Astrocyte (in vitro differentiated cells and primary cell): ENCODE data around the gene C11orf71. TPM values are rescaled to one million over a fixed set of nuclear protein-coding genes. Genes with fewer than 3 reads are reported as not detected.

Experiments
- DNase-seq: peaks from one replicate; pipeline ENCODE4 v3.0.0-alpha.2; 2010; ENCODE audit warnings: low read depth
- FAIRE-seq: peaks from 2 replicates; lab custom pipeline; 2011; peaks lifted over from hg19 to GRCh38; lab: Jason Lieb, UNC
- H2AFZ ChIP-seq: 2 replicates; pipeline ENCODE4 v1.6.0; 2012; ENCODE audit warnings: low read depth, low read length, inconsistent platforms
- H3K27ac ChIP-seq: 2 replicates; pipeline ENCODE4 v1.5.1; 2011; ENCODE audit warnings: low read depth, low read length, inconsistent platforms
- H3K27me3 ChIP-seq: 2 replicates; pipeline ENCODE4 v1.6.0; 2011; ENCODE audit warnings: low read length, inconsistent platforms; ENCODE audit not compliant: insufficient read depth
- H3K36me3 ChIP-seq: 2 replicates; pipeline ENCODE4 v1.5.1; 2011; ENCODE audit warnings: low read length, inconsistent platforms; ENCODE audit not compliant: insufficient read depth
- H3K4me1 ChIP-seq: 2 replicates; pipeline ENCODE4 v1.5.1; 2011; ENCODE audit warnings: low read length, inconsistent platforms; ENCODE audit not compliant: insufficient read depth
- H3K4me2 ChIP-seq: 2 replicates; pipeline ENCODE4 v1.6.0; 2012; ENCODE audit warnings: low read length, inconsistent platforms
- H3K4me3 ChIP-seq: 2 replicates; pipeline ENCODE4 v1.5.1; 2011; ENCODE audit warnings: low read depth, mild to moderate bottlenecking, low read length, inconsistent platforms; ENCODE audit not compliant: insufficient read depth
- H3K79me2 ChIP-seq: 2 replicates; pipeline ENCODE4 v1.6.0; 2012; ENCODE audit warnings: mild to moderate bottlenecking, low read length, inconsistent platforms; ENCODE audit not compliant: insufficient read depth
- H3K9ac ChIP-seq: 2 replicates; pipeline ENCODE4 v1.6.0; 2012; ENCODE audit warnings: mild to moderate bottlenecking, low read length, inconsistent platforms
- H3K9me3 ChIP-seq: 2 replicates; pipeline ENCODE4 v1.5.1; 2012; ENCODE audit warnings: low read depth, mild to moderate bottlenecking, low read length, inconsistent platforms; ENCODE audit not compliant: insufficient read depth
- H4K20me1 ChIP-seq: 2 replicates; pipeline ENCODE4 v1.6.0; 2012; ENCODE audit warnings: low read length, inconsistent platforms; ENCODE audit not compliant: insufficient read depth
- H3K27ac Mint-ChIP-seq: one replicate; pipeline ENCODE4 v1.8.0; 2021; ENCODE audit warnings: mild to moderate bottlenecking, mixed read lengths; ENCODE audit not compliant: unreplicated experiment
- H3K27me3 Mint-ChIP-seq: one replicate; pipeline ENCODE4 v1.8.0; 2021; ENCODE audit warnings: low read depth, mixed read lengths; ENCODE audit not compliant: unreplicated experiment
- H3K36me3 Mint-ChIP-seq: one replicate; pipeline ENCODE4 v1.8.0; 2021; ENCODE audit warnings: low read depth, mixed read lengths; ENCODE audit not compliant: unreplicated experiment
- H3K4me1 Mint-ChIP-seq: one replicate; pipeline ENCODE4 v1.8.0; 2021; ENCODE audit warnings: low read depth, mixed read lengths; ENCODE audit not compliant: unreplicated experiment
- H3K4me3 Mint-ChIP-seq: one replicate; pipeline ENCODE4 v1.8.0; 2021; ENCODE audit warnings: mild to moderate bottlenecking, moderate library complexity, mixed read lengths; ENCODE audit not compliant: unreplicated experiment
- H3K9me3 Mint-ChIP-seq: one replicate; pipeline ENCODE4 v1.8.0; 2021; ENCODE audit warnings: mild to moderate bottlenecking, mixed read lengths; ENCODE audit not compliant: unreplicated experiment
- total RNA-seq: library from RNA; stranded (reverse); gene quantifications from 2 replicates; pipeline ENCODE4 v1.2.1, GENCODE V29; 2021
- TF ChIP-seq, protein P1 (sequence below): IDR thresholded peaks from 2 replicates; pipeline ENCODE4 v1.5.1; 2011; ENCODE audit warnings: low read depth, mild to moderate bottlenecking, inconsistent platforms, low read length, moderate library complexity; ENCODE audit not compliant: insufficient read depth

The C11orf71 gene
- total RNA-seq, 1 donor from 2014 or later, result 2.2 TPM

DNA sequence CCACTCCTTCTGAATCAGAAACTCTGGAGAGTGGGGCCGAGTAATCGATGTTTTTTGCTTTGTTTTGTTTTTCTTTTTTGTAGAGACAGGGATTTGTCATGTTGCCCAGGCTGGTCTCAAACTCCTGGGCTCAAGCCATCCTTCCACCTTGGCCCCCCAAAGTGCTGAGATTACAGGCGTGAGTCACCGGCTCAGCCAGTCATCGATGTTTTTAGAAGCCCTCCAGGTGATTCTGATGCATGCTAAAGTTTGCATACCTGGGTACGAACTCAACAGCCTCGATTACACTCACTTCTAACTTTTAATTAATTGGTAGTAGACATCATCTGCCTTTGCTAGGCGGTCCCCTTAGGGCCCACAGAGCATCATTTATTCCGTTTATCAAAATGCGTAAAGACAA is 50.3 kb downstream of the C11orf71 start:
- Mint-ChIP-seq H3K4me1 (peaks cover 9% of the 10 kb centered on the region), H3K27ac (no peak overlapping the region), H3K27me3 (no peaks in the 10 kb centered on the region), H3K4me3 (no peak overlapping the region), H3K9me3 (no peaks in the 10 kb centered on the region), H3K36me3 (no peaks in the 10 kb centered on the region)
- H3K79me2 ChIP-seq, result no peaks in the 10 kb centered on the region
- no peaks in the 10 kb centered on the region for H3K36me3 ChIP-seq
- peaks cover 3% of the 10 kb centered on the region for H3K9me3 ChIP-seq
- H3K4me3 ChIP-seq, result no peak overlapping the region
- TF ChIP-seq, protein P1, sequence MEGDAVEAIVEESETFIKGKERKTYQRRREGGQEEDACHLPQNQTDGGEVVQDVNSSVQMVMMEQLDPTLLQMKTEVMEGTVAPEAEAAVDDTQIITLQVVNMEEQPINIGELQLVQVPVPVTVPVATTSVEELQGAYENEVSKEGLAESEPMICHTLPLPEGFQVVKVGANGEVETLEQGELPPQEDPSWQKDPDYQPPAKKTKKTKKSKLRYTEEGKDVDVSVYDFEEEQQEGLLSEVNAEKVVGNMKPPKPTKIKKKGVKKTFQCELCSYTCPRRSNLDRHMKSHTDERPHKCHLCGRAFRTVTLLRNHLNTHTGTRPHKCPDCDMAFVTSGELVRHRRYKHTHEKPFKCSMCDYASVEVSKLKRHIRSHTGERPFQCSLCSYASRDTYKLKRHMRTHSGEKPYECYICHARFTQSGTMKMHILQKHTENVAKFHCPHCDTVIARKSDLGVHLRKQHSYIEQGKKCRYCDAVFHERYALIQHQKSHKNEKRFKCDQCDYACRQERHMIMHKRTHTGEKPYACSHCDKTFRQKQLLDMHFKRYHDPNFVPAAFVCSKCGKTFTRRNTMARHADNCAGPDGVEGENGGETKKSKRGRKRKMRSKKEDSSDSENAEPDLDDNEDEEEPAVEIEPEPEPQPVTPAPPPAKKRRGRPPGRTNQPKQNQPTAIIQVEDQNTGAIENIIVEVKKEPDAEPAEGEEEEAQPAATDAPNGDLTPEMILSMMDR, result no peak
- H3K27me3 ChIP-seq, result no peaks in the 10 kb centered on the region
- H3K4me2 ChIP-seq, result peak overlapping the region; percentile 31
- FAIRE-seq (no peak), DNase-seq (no peak)
- H2AFZ ChIP-seq, result no peak overlapping the region
- no peak overlapping the region for H3K9ac ChIP-seq
- H3K27ac ChIP-seq, result no peak overlapping the region
- no peaks in the 10 kb centered on the region for H4K20me1 ChIP-seq
- peaks cover 8% of the 10 kb centered on the region for H3K4me1 ChIP-seq

Other genes starting within 250 kb of the C11orf71 start
- gene NNMT, start 104.1 kb downstream of the C11orf71 start, total RNA-seq, result 394 and 527 TPM in 2 replicates
- 49.3 and 50.5 TPM in 2 replicates for gene RBM7, start 155 bp upstream of the C11orf71 start, total RNA-seq
- 179 and 181 TPM in 2 replicates for gene REXO2, start 39.0 kb upstream of the C11orf71 start, total RNA-seq
- gene NXPE1, start 159.4 kb upstream of the C11orf71 start, total RNA-seq, result not detected in 2 replicates
- not detected in 2 replicates for gene NXPE4, start 195.3 kb upstream of the C11orf71 start, total RNA-seq